HEK293 (cell line): ENCODE measurements around the gene BBS9.

ENCODE experiments used
- CTCF ChIA-PET: fragments of 350-600 bp; formaldehyde crosslinking; extraction: SDS; loops from one replicate; lab custom pipeline; 2021; ENCODE audit warnings: antibody characterized with exemption; lab: Yijun Ruan, JAX
- POLR2A ChIA-PET: fragments of 300-600 bp; formaldehyde crosslinking; extraction: SDS; loops from one replicate; lab custom pipeline; 2020; ENCODE audit warnings: antibody characterized with exemption, inconsistent platforms; lab: Yijun Ruan, JAX
- H3K27ac ChIP-seq: fragments of 200-500 bp; sonication (Bioruptor generic); 2 replicates; pipeline ENCODE4 v1.5.1; 2014; ENCODE audit warnings: low read depth, low read length, control low read depth, inconsistent platforms; ENCODE audit errors: extremely low read depth
- H3K36me3 ChIP-seq, 2 experiments: fragments of 200-500 bp in 1 of 2; sonication (Bioruptor generic) in 1 of 2; 1 replicate in 1 of 2; 2 replicates in 1 of 2; pipeline ENCODE4 v1.5.1; 2014 to 2017; ENCODE audit warnings: inconsistent platforms in 2 of 2, low read length in 2 of 2; ENCODE audit not compliant: control insufficient read depth in 2 of 2, insufficient read depth in 1 of 2
- H3K4me1 ChIP-seq: fragments of 200-500 bp; sonication (Bioruptor generic); 2 replicates; pipeline ENCODE4 v1.5.1; 2014; ENCODE audit warnings: mild to moderate bottlenecking, low read length, inconsistent platforms; ENCODE audit not compliant: control insufficient read depth, insufficient read depth
- H3K4me3 ChIP-seq: 2 replicates; pipeline ENCODE4 v1.5.1; 2011; ENCODE audit warnings: low read depth, mild to moderate bottlenecking, control low read depth, low read length, moderate library complexity
- H3K9me3 ChIP-seq: fragments of 200-500 bp; sonication (Bioruptor generic); 2 replicates; pipeline ENCODE4 v1.5.1; 2014; ENCODE audit warnings: low read depth, low read length, inconsistent platforms; ENCODE audit not compliant: control insufficient read depth, insufficient read depth
- GLIS1 ChIP-seq: fragments of 450-650 bp; formaldehyde crosslinking; IDR thresholded peaks from 2 replicates; pipeline ENCODE4 v1.5.1; 2016; ENCODE audit warnings: missing biosample characterization, missing genetic modification characterization
- HIC1 ChIP-seq: fragments of 450-650 bp; formaldehyde crosslinking; IDR thresholded peaks from 2 replicates; pipeline ENCODE4 v1.5.1; 2016; ENCODE audit warnings: missing biosample characterization, missing genetic modification characterization
- IKZF3 ChIP-seq: fragments of 450-650 bp; IDR thresholded peaks from 2 replicates; pipeline ENCODE4 v1.5.0; 2018; ENCODE audit warnings: missing biosample characterization, mild to moderate bottlenecking, missing genetic modification characterization, moderate library complexity
- KLF8 ChIP-seq: fragments of 450-650 bp; formaldehyde crosslinking; IDR thresholded peaks from 2 replicates; pipeline ENCODE4 v1.5.1; 2016; ENCODE audit warnings: missing biosample characterization, missing genetic modification characterization
- KLF9 ChIP-seq: fragments of 450-650 bp; formaldehyde crosslinking; IDR thresholded peaks from 2 replicates; pipeline ENCODE4 v1.5.1; 2016; ENCODE audit warnings: missing biosample characterization, missing genetic modification characterization, low read depth
- OVOL3 ChIP-seq: fragments of 450-650 bp; formaldehyde crosslinking; IDR thresholded peaks from 2 replicates; pipeline ENCODE4 v1.5.1; 2016; ENCODE audit warnings: missing biosample characterization, missing genetic modification characterization
- SCRT1 ChIP-seq: fragments of 450-650 bp; formaldehyde crosslinking; IDR thresholded peaks from 2 replicates; pipeline ENCODE4 v1.5.1; 2016; ENCODE audit warnings: missing biosample characterization, missing genetic modification characterization, borderline replicate concordance
- ZBTB21 ChIP-seq: fragments of 450-650 bp; formaldehyde crosslinking; IDR thresholded peaks from 2 replicates; pipeline ENCODE4 v1.5.1; 2017; ENCODE audit warnings: missing biosample characterization, missing genetic modification characterization
- ZEB2 ChIP-seq: fragments of 450-650 bp; formaldehyde crosslinking; IDR thresholded peaks from 2 replicates; pipeline ENCODE4 v1.5.1; 2016; ENCODE audit warnings: missing biosample characterization, missing genetic modification characterization
- ZNF169 ChIP-seq: fragments of 450-650 bp; formaldehyde crosslinking; IDR thresholded peaks from 2 replicates; pipeline ENCODE4 v1.5.1; 2016; ENCODE audit warnings: missing biosample characterization, missing genetic modification characterization
- ZNF174 ChIP-seq: fragments of 450-650 bp; formaldehyde crosslinking; IDR thresholded peaks from 2 replicates; pipeline ENCODE4 v1.5.0; 2017; ENCODE audit warnings: missing biosample characterization, mild to moderate bottlenecking, missing genetic modification characterization
- ZNF248 ChIP-seq: fragments of 450-650 bp; formaldehyde crosslinking; IDR thresholded peaks from 2 replicates; pipeline ENCODE4 v1.5.1; 2017; ENCODE audit warnings: missing biosample characterization, missing genetic modification characterization
- ZNF37A ChIP-seq: fragments of 450-650 bp; IDR thresholded peaks from 2 replicates; pipeline ENCODE4 v1.5.1; 2018; ENCODE audit warnings: missing biosample characterization, missing genetic modification characterization
- ZNF501 ChIP-seq: fragments of 450-650 bp; formaldehyde crosslinking; IDR thresholded peaks from 2 replicates; pipeline ENCODE4 v1.5.1; 2016; ENCODE audit warnings: missing biosample characterization, missing genetic modification characterization
- ZNF561 ChIP-seq: fragments of 450-650 bp; IDR thresholded peaks from 2 replicates; pipeline ENCODE4 v1.5.1; 2018; ENCODE audit warnings: missing biosample characterization, missing genetic modification characterization, borderline replicate concordance
- ZNF626 ChIP-seq: fragments of 450-650 bp; sonication (Bioruptor Pico); formaldehyde crosslinking; IDR thresholded peaks from 2 replicates; pipeline ENCODE4 v1.5.1; 2018; ENCODE audit warnings: missing biosample characterization, missing genetic modification characterization, inconsistent platforms
- ZNF629 ChIP-seq: fragments of 450-650 bp; formaldehyde crosslinking; IDR thresholded peaks from 2 replicates; pipeline ENCODE4 v1.5.1; 2017; ENCODE audit warnings: missing biosample characterization, missing genetic modification characterization
- ZNF692 ChIP-seq: fragments of 450-650 bp; formaldehyde crosslinking; IDR thresholded peaks from 2 replicates; pipeline ENCODE4 v1.5.1; 2016; ENCODE audit warnings: missing biosample characterization, missing genetic modification characterization
- ZSCAN5A ChIP-seq: fragments of 450-650 bp; formaldehyde crosslinking; IDR thresholded peaks from 2 replicates; pipeline ENCODE4 v1.5.1; 2016; ENCODE audit warnings: missing biosample characterization, missing genetic modification characterization
- TF ChIP-seq, protein P1 (sequence below): fragments of 450-650 bp; formaldehyde crosslinking; IDR thresholded peaks from 2 replicates; pipeline ENCODE4 v1.5.0; 2017; ENCODE audit warnings: missing biosample characterization, missing genetic modification characterization, borderline replicate concordance
- TF ChIP-seq, protein P2 (sequence below): fragments of 450-650 bp; formaldehyde crosslinking; IDR thresholded peaks from 2 replicates; pipeline ENCODE4 v1.5.1; 2016; ENCODE audit warnings: missing biosample characterization, missing genetic modification characterization
- TF ChIP-seq, protein P3 (sequence below): fragments of 450-650 bp; formaldehyde crosslinking; IDR thresholded peaks from 2 replicates; pipeline ENCODE4 v1.5.1; 2016; ENCODE audit warnings: missing biosample characterization, missing genetic modification characterization

BBS9 gene

DNA sequence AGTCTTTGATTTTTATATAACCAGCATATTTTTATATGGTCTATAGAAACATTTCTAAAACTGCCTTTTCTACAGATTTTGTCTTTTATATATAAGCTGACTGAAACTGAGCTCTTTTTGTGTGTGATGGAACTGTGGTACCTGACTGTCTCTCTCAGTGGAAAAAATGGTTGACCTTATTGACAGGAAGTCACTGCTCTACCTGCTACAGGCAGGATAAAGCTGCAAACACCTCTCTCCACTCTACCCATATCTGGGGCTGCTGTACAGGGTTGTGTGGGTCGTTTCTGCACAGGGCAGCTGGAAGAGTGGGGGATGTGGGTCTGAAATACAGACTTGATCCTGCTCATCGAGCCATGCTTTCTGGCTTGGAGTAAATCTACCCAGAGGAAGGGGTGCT is 48.5 kb downstream of the BBS9 start:
- Histone ChIP-seq H3K9me3 (no peaks in the 10 kb centered on the region), H3K36me3 (no peaks in the 10 kb centered on the region), H3K27ac (no peak overlapping the region), H3K4me1 (no peaks in the 10 kb centered on the region), H3K4me3 (no peak overlapping the region)
- CTCF ChIA-PET: interaction anchor here (0.7 to 1.9 kb wide), 2 partner anchors 8 to 18 kb away, joined by 3 to 6 read pairs; no protein-coding TSS in a partner anchor
- TF ChIP-seq ZNF501 (tag by site-specific recombination) (no peak), ZNF626 (tag by site-specific recombination) (no peak), ZNF561 (tag by site-specific recombination) (no peak), SCRT1 (tag by site-specific recombination) (no peak), ZNF248 (tag by site-specific recombination) (no peak), ZEB2 (tag by site-specific recombination) (no peak), HIC1 (tag by site-specific recombination) (no peak), GLIS1 (tag by site-specific recombination) (no peak), IKZF3 (tag by site-specific recombination) (no peak), ZSCAN5A (tag by site-specific recombination) (no peak)
- TF ChIP-seq, protein P1, sequence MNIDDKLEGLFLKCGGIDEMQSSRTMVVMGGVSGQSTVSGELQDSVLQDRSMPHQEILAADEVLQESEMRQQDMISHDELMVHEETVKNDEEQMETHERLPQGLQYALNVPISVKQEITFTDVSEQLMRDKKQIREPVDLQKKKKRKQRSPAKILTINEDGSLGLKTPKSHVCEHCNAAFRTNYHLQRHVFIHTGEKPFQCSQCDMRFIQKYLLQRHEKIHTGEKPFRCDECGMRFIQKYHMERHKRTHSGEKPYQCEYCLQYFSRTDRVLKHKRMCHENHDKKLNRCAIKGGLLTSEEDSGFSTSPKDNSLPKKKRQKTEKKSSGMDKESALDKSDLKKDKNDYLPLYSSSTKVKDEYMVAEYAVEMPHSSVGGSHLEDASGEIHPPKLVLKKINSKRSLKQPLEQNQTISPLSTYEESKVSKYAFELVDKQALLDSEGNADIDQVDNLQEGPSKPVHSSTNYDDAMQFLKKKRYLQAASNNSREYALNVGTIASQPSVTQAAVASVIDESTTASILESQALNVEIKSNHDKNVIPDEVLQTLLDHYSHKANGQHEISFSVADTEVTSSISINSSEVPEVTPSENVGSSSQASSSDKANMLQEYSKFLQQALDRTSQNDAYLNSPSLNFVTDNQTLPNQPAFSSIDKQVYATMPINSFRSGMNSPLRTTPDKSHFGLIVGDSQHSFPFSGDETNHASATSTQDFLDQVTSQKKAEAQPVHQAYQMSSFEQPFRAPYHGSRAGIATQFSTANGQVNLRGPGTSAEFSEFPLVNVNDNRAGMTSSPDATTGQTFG (tag by site-specific recombination): no peak
- TF ChIP-seq, protein P2, sequence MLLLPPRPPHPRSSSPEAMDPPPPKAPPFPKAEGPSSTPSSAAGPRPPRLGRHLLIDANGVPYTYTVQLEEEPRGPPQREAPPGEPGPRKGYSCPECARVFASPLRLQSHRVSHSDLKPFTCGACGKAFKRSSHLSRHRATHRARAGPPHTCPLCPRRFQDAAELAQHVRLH (tag by site-specific recombination): no peak
- POLR2A ChIA-PET: no interaction called here

- no peak overlapping the region for H3K4me3 ChIP-seq
- CTCF ChIA-PET: interaction anchor here (1.4 kb wide), 1 partner anchor 753 kb away, joined by 5 read pairs; no protein-coding TSS in a partner anchor
- POLR2A ChIA-PET: no interaction called here
- H3K4me1 ChIP-seq: no peaks in the 10 kb centered on the region
- TF ChIP-seq KLF8 (no peak), ZNF174 (no peak), ZNF37A (tag by site-specific recombination) (no peak), OVOL3 (tag by site-specific recombination) (no peak), ZNF629 (tag by site-specific recombination) (no peak), ZNF169 (no peak), ZNF692 (tag by site-specific recombination) (no peak), KLF9 (tag by site-specific recombination) (no peak), ZBTB21 (tag by site-specific recombination) (no peak)
- TF ChIP-seq, protein P3, sequence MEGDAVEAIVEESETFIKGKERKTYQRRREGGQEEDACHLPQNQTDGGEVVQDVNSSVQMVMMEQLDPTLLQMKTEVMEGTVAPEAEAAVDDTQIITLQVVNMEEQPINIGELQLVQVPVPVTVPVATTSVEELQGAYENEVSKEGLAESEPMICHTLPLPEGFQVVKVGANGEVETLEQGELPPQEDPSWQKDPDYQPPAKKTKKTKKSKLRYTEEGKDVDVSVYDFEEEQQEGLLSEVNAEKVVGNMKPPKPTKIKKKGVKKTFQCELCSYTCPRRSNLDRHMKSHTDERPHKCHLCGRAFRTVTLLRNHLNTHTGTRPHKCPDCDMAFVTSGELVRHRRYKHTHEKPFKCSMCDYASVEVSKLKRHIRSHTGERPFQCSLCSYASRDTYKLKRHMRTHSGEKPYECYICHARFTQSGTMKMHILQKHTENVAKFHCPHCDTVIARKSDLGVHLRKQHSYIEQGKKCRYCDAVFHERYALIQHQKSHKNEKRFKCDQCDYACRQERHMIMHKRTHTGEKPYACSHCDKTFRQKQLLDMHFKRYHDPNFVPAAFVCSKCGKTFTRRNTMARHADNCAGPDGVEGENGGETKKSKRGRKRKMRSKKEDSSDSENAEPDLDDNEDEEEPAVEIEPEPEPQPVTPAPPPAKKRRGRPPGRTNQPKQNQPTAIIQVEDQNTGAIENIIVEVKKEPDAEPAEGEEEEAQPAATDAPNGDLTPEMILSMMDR (tag by site-specific recombination): no peak
- TF ChIP-seq, all 188 proteins: peak for 0
- no peaks in the 10 kb centered on the region for H3K36me3 ChIP-seq
- no peak overlapping the region for H3K27ac ChIP-seq
- H3K9me3 ChIP-seq: no peaks in the 10 kb centered on the region
These were observed 50.2 kb downstream of the BBS9 start for GRCh38 chr7:33179519-33179918.
